Measurements from ENCODE around the gene MTA2. TPM values are rescaled to one million over a fixed set of nuclear protein-coding genes. Genes with fewer than 3 reads are reported as not detected.
"Not testable (repeated sequence)": the region's sequence is repeated elsewhere in the genome, so short reads cannot be mapped to it uniquely, and the experiment has no call there.

MTA2 gene
- total RNA-seq, 2 donors from 2014 or later, result 26.2 to 29.3 TPM

GRCh38 chr11:62553080-62553838 lies 48.4 kb downstream of the MTA2 start:
- H3K27me3 ChIP-seq, result no peaks in the 10 kb centered on the region
- peak overlapping the region; percentile 76 to 88 (median 83) for H3K27ac ChIP-seq
- no peak for TF ChIP-seq CTCF (IDR thresholded peaks at IDR 0.05)
- peak; percentile 51 to 76 (median 53) for TF ChIP-seq POLR2A (IDR thresholded peaks at IDR 0.05)
- H3K9me3 ChIP-seq, result no peaks in the 10 kb centered on the region
- H3K4me1 ChIP-seq, result peaks cover 89% of the 10 kb centered on the region
- no peaks in the 10 kb centered on the region for H3K36me3 ChIP-seq (replicated peaks in 1 of 2; ENCODE audit: insufficient read depth in 1 of 2, low read depth in 2 of 2)
- intact Hi-C loops (cut with DNase I), result no loop called here
- ATAC-seq (peak; percentile 83), DNase-seq (peak; percentile 79 to 94 (median 84))
- H3K4me3 ChIP-seq, result no peak overlapping the region
- 23 to 32% methylated on average over 15 of the region's 15 CpGs for WGBS, 2 donors

- Histone ChIP-seq H3K4me1 (peaks cover 96% of the 10 kb centered on the region), H3K36me3 (replicated peaks in 1 of 2; ENCODE audit: insufficient read depth in 1 of 2, low read depth in 2 of 2) (no peaks in the 10 kb centered on the region), H3K27ac (peak overlapping the region; percentile 76 to 88 (median 83)), H3K9me3 (no peaks in the 10 kb centered on the region), H3K27me3 (no peaks in the 10 kb centered on the region), H3K4me3 (no peak overlapping the region)
- ATAC-seq, result no peak
- no peak for TF ChIP-seq POLR2A (IDR thresholded peaks at IDR 0.05)
- no peak for TF ChIP-seq CTCF (IDR thresholded peaks at IDR 0.05)
- 52 to 58% methylated on average over 4 of the region's 4 CpGs for WGBS, 2 donors
- DNase-seq, result no peak
- intact Hi-C loops (cut with DNase I), result no loop called here
These were observed 49.1 kb downstream of the MTA2 start for GRCh38 chr11:62552485-62553079.

GRCh38 chr11:62550478-62550877 lies 51.2 kb downstream of the MTA2 start:
- ATAC-seq; H3K9me3 ChIP-seq; DNase-seq; H3K4me3 ChIP-seq; H3K27ac ChIP-seq; H3K27me3 ChIP-seq; intact Hi-C loops (cut with DNase I); H3K36me3 ChIP-seq (replicated peaks in 1 of 2; ENCODE audit: insufficient read depth in 1 of 2, low read depth in 2 of 2): not testable (repeated sequence)
- WGBS, 2 donors, result 98 to 100% methylated on average over 2 of the region's 2 CpGs
- peaks cover 99% of the 10 kb centered on the region for H3K4me1 ChIP-seq

- no peak overlapping the region for H3K4me3 ChIP-seq
- peak overlapping the region; percentile 20 to 66 (median 46) for H3K27ac ChIP-seq
- no peaks in the 10 kb centered on the region for H3K27me3 ChIP-seq
- DNase-seq, result peak; percentile 49 to 76 (median 69)
- H3K9me3 ChIP-seq, result no peaks in the 10 kb centered on the region
- no peaks in the 10 kb centered on the region for H3K36me3 ChIP-seq (replicated peaks in 1 of 2; ENCODE audit: insufficient read depth in 1 of 2, low read depth in 2 of 2)
- intact Hi-C loops (cut with DNase I), result no loop called here
- H3K4me1 ChIP-seq, result peaks cover 99% of the 10 kb centered on the region
- no peak for TF ChIP-seq POLR2A (IDR thresholded peaks at IDR 0.05)
- no peak for TF ChIP-seq CTCF (IDR thresholded peaks at IDR 0.05)
- 33 to 40% methylated on average over 17 of the region's 17 CpGs for WGBS, 2 donors
- no peak for ATAC-seq
These were observed 52.9 kb downstream of the MTA2 start for GRCh38 chr11:62548545-62549335.

- Histone ChIP-seq H3K4me1 (peaks cover 99% of the 10 kb centered on the region), H3K27me3 (no peaks in the 10 kb centered on the region), H3K4me3 (no peak overlapping the region), H3K9me3 (no peaks in the 10 kb centered on the region), H3K36me3 (replicated peaks in 1 of 2; ENCODE audit: insufficient read depth in 1 of 2, low read depth in 2 of 2) (no peaks in the 10 kb centered on the region), H3K27ac (peak overlapping the region in 2 of 4 donors; percentile 41 to 45)
- peak in 3 of 4 donors; percentile 16 to 68 (median 38) for DNase-seq
- intact Hi-C loops (cut with DNase I), result no loop called here
- 37 to 43% methylated on average over 8 of the region's 8 CpGs for WGBS, 2 donors
- ATAC-seq, result no peak
- TF ChIP-seq CTCF (IDR thresholded peaks at IDR 0.05) (no peak), POLR2A (IDR thresholded peaks at IDR 0.05) (no peak)
These were observed 53.9 kb downstream of the MTA2 start for GRCh38 chr11:62547691-62548281.

Measured in body of pancreas (tissue), 4 donors.